Activated CD4-positive, alpha-beta T cell treated with anti-CD3 and anti-CD28 coated beads, Interleukin-2, amount 10 ng/mL, durations not matched to agents 24 days and 14 days (primary cell): ENCODE measurements around the gene RARB. TPM values are rescaled to one million over a fixed set of nuclear protein-coding genes. Genes with fewer than 3 reads are reported as not detected.

Experiments
- DNase-seq: peaks from one replicate; pipeline ENCODE4 v3.0.0; 2022
- H3K27ac Mint-ChIP-seq: one replicate; pipeline ENCODE4 v1.8.0; 2022; ENCODE audit warnings: mild to moderate bottlenecking, mixed read lengths
- H3K27me3 Mint-ChIP-seq: one replicate; pipeline ENCODE4 v1.8.0; 2022; ENCODE audit warnings: mixed read lengths
- H3K36me3 Mint-ChIP-seq: one replicate; pipeline ENCODE4 v1.8.0; 2022; ENCODE audit warnings: low read depth, mild to moderate bottlenecking, mixed read lengths
- H3K4me1 Mint-ChIP-seq: one replicate; pipeline ENCODE4 v1.8.0; 2021; ENCODE audit warnings: mixed read lengths
- H3K4me3 Mint-ChIP-seq: one replicate; pipeline ENCODE4 v1.8.0; 2022; ENCODE audit warnings: mild to moderate bottlenecking, moderate library complexity, mixed read lengths
- H3K9me3 Mint-ChIP-seq: one replicate; pipeline ENCODE4 v1.8.0; 2021; ENCODE audit warnings: mixed read lengths
- intact Hi-C: fragments of 100-400 bp; cut with micrococcal nuclease; formaldehyde crosslinking; loops from one replicate; pipeline ENCODE4 v1.15.1; 2023
- total RNA-seq: library from RNA; stranded (reverse); gene quantifications from 2 replicates; pipeline ENCODE4 v1.2.3, GENCODE V29; 2022

RARB gene
- total RNA-seq, 1 donor from 2014 or later, result not detected

DNA sequence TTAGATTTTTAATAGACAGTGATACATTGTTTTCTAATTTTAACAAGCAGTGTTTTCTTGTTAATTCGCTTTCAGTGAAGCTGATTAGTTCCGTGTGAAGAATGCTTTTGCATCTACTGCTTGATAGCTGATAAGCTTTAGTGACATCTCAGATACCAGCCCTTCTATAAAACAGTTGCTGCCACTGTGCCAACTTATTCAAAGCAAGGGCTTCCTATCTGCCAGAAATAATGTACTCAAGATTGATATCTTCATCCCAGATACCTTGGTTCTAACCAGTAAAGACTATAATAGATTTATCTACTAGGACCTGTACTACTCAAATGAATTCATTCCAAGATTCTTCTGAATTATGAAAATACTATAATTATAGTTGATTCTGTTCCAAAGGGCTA lies 30.4 kb downstream of the RARB start:
- Mint-ChIP-seq H3K27me3 (peaks cover 2% of the 10 kb centered on the region), H3K9me3 (no peaks in the 10 kb centered on the region), H3K4me3 (no peak overlapping the region), H3K36me3 (no peaks in the 10 kb centered on the region), H3K4me1 (peaks cover 2% of the 10 kb centered on the region), H3K27ac (no peak overlapping the region)
- intact Hi-C loops, result no loop called here
- no peak for DNase-seq

DNA sequence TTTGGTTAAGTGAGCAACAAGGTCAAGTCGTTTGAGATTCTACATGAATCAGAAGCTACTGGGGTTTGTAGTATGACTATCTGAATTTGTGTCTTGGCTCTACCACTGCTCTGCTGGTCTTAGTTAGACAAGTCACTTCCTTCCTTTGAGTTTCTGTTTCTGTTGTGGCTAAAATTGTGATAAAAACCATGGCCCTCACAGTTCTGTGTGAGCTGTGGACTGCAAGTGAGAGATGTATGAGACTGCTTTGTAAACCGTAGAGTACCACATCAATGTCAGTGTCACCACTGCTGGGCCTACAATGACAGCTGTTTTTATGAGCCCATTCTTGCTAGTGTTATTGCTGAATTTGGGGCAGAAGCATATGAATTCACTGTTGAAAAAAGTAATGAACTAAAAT lies 32.7 kb downstream of the RARB start:
- H3K9me3 Mint-ChIP-seq, result no peaks in the 10 kb centered on the region
- H3K36me3 Mint-ChIP-seq, result no peaks in the 10 kb centered on the region
- peaks cover 2% of the 10 kb centered on the region for H3K4me1 Mint-ChIP-seq
- DNase-seq, result peak; percentile 54
- intact Hi-C loops, result loop anchor here (10.0 kb wide), 1 partner anchor 926 kb away; no protein-coding TSS in a partner anchor
- H3K27me3 Mint-ChIP-seq, result peaks cover 2% of the 10 kb centered on the region
- no peak overlapping the region for H3K4me3 Mint-ChIP-seq
- H3K27ac Mint-ChIP-seq, result no peak overlapping the region

DNA sequence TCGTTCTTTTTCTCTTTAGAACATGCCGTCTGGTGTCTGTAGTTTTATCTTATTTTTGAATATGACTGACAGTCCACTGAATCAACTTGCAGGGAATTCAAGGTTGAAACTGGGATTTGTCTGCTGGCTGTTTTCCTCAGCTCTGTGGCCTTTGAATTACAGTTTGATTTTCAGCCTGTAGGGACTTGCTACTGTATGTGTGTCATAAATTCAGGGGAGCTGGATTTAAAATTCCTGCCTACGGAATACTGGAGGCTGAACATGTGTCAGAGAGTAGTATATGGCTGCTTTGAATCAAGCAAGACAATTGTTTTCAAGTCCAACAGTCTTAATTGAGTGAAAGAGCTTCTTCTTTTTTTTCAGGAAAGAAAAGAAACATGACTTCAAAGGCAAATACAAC lies 33.9 kb downstream of the RARB start:
- H3K4me1 Mint-ChIP-seq, result peaks cover 2% of the 10 kb centered on the region
- H3K4me3 Mint-ChIP-seq, result no peak overlapping the region
- no peaks in the 10 kb centered on the region for H3K36me3 Mint-ChIP-seq
- intact Hi-C loops, result loop anchor here (10.0 kb wide), 1 partner anchor 927 kb away; no protein-coding TSS in a partner anchor
- H3K9me3 Mint-ChIP-seq, result no peaks in the 10 kb centered on the region
- no peak for DNase-seq
- H3K27ac Mint-ChIP-seq, result no peak overlapping the region
- H3K27me3 Mint-ChIP-seq, result peaks cover 2% of the 10 kb centered on the region

DNA sequence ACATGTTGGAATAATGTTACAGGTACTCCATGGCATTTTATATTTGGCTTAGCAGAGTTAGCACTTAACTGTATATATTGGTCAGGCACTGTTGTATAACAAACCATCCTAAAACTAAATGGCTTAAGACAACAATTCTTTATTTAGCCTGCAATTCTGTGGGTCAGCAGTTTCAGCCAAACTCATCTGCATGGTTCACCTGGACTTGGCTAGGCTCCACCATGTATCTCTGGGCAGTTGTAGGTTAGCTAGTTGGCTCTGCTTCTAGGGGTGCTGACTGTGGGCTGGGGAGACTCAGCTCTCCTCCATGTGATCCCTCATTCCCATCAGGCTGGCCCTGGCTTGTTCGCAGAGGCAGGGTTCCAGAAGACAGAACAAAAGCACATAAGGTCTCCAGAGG lies 34.4 kb downstream of the RARB start:
- Mint-ChIP-seq H3K9me3 (no peaks in the 10 kb centered on the region), H3K27ac (no peak overlapping the region), H3K36me3 (no peaks in the 10 kb centered on the region), H3K4me1 (peaks cover 2% of the 10 kb centered on the region), H3K27me3 (peaks cover 2% of the 10 kb centered on the region), H3K4me3 (no peak overlapping the region)
- intact Hi-C loops, result loop anchor here (10.0 kb wide), 1 partner anchor 928 kb away; no protein-coding TSS in a partner anchor
- no peak for DNase-seq

DNA sequence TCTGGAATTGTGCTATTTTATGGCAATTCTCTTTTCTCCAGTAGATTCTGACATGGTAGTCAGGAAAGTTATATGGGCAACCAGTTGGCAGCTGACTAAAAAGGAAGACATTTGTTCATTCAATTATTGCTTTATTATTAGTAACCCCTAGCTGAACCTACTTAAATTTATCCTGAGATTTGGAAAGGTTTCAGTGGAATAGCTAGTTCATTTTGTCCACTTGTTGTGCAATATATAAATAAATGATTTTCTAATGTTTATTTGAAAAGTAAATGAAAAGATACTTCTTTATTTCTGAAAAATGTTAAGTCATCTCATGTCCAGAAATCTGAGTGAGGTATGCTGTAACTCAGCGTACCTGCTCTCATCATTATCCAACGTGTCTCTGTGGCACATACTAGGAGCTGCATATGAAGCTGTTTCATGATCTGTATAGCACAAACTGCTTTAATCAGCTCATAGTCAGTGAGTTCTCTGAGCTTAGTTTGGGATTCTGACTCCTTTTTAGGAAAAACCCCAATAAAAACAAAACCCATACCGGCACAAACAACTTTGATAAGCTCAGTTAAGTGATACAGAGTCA lies 35.9 kb downstream of the RARB start:
- Mint-ChIP-seq H3K4me3 (no peak overlapping the region), H3K9me3 (no peaks in the 10 kb centered on the region), H3K27ac (no peak overlapping the region), H3K36me3 (no peaks in the 10 kb centered on the region), H3K27me3 (peaks cover 2% of the 10 kb centered on the region), H3K4me1 (peaks cover 2% of the 10 kb centered on the region)
- DNase-seq, result no peak
- intact Hi-C loops, result loop anchor here (10.0 kb wide), 1 partner anchor 929 kb away; no protein-coding TSS in a partner anchor

DNA sequence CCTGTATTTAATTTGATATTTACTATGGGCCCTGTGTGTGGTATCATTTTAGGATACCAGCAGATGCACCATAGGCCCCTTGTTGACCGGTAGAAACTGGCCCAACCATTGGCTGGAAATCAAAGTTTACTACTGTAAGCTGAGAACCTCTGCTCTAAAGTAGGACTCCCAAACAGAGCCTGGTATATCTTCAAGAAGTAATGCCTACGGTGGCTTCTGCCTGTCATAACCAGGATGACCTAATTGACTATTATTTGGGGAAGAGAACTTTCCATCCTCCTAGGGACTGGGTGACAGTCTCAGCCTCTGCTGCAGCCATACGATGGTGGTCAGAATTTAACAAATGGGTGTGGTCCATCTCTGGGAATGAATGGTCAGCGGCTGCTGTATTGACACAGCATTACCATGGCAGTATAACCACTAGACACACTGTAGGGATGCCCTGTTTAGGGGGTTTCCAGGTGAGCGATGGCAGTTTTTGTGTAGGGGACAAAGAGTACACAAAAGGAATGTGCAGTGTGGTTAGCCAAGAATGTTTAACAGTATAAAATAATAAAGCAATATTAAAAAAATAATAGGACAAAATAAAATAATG lies 37.3 kb downstream of the RARB start:
- Mint-ChIP-seq H3K9me3 (no peaks in the 10 kb centered on the region), H3K27ac (no peak overlapping the region), H3K36me3 (no peaks in the 10 kb centered on the region), H3K27me3 (no peaks in the 10 kb centered on the region), H3K4me3 (no peak overlapping the region), H3K4me1 (peaks cover 2% of the 10 kb centered on the region)
- DNase-seq, result no peak
- intact Hi-C loops, result loop anchor here (10.0 kb wide), 1 partner anchor 931 kb away; no protein-coding TSS in a partner anchor

DNA sequence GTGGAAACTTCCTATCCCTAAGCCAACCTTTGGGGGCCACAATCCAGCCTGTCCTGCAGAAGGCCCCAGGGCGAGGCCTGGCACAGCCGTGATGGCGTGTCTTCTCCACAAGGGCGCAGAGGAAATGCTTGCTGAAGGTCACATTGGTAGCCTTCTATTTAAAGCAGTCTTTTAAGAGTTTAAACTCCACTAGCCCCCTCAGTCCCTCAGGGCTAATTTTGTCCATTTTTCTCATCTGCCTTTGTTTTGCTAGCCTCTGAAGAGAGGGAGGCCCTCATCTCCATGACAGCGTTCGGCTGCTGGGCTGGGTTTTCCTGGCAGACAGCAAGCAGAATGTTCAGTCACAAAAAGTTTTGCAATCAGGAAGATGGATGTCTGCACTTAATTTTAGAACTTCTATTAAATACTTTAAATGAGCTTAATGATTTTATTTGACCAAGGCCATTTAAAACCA lies 40.8 kb downstream of the RARB start:
- no peak overlapping the region for H3K27ac Mint-ChIP-seq
- H3K9me3 Mint-ChIP-seq, result no peaks in the 10 kb centered on the region
- no peaks in the 10 kb centered on the region for H3K4me1 Mint-ChIP-seq
- intact Hi-C loops, result loop anchor here (10.0 kb wide), 1 partner anchor 934 kb away; no protein-coding TSS in a partner anchor
- no peaks in the 10 kb centered on the region for H3K27me3 Mint-ChIP-seq
- no peaks in the 10 kb centered on the region for H3K36me3 Mint-ChIP-seq
- H3K4me3 Mint-ChIP-seq, result no peak overlapping the region
- DNase-seq, result no peak

DNA sequence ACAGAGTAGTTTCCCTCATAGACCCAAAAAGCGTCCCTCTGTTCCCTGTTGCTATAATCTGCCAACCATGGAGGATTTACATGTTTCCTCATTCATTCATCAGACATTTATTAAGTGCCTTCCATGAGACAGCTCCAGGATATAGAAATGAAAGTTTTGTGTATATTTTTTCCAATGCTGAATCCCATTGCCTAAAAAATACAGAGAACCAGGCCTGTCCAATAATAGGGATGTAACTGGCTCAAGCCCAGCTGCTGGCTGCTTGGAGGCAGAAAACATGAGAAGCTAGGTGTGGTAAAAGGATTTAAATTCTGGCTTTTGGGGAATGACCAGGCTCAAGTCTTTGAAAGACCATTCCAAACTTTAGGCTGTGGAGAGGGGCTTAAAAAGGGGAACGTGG lies 41.5 kb downstream of the RARB start:
- Mint-ChIP-seq H3K9me3 (no peaks in the 10 kb centered on the region), H3K4me1 (no peaks in the 10 kb centered on the region), H3K27me3 (no peaks in the 10 kb centered on the region), H3K4me3 (no peak overlapping the region), H3K27ac (no peak overlapping the region), H3K36me3 (no peaks in the 10 kb centered on the region)
- no peak for DNase-seq
- intact Hi-C loops, result loop anchor here (10.0 kb wide), 1 partner anchor 935 kb away; no protein-coding TSS in a partner anchor

DNA sequence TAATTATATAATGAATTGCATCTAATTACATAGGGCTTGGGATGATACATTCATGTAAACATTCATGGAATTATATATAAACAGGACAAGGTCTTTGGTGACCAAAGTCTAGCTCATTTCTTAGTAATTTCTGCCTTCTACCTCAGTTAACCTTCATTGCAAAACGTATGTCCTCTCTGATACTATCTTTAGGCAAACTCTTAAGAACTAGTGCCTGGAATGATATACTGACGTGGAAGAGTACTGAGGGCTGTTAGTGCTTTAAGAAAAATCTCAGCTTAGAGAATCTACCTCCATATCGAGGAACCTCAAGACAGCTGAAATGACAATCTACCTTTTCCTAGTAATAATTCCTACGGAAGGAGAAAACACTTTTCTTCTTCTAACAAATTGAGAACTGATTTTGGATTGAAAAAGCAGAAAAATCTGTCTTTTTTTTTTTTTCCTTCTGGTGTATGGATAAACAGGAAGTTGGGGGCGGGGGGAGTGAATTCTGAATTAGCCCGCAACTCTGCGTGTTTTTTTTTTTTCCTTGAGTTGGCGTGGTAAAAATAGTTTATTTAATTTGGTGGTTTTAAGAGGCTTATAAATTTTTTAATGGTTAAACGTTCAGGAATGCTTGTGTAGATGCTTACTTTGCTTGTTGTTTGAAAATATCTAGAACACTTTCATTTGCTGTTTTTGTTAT lies 43.2 kb downstream of the RARB start:
- H3K36me3 Mint-ChIP-seq, result no peaks in the 10 kb centered on the region
- H3K9me3 Mint-ChIP-seq, result no peaks in the 10 kb centered on the region
- no peak overlapping the region for H3K27ac Mint-ChIP-seq
- H3K4me3 Mint-ChIP-seq, result no peak overlapping the region
- intact Hi-C loops, result no loop called here
- H3K27me3 Mint-ChIP-seq, result no peaks in the 10 kb centered on the region
- H3K4me1 Mint-ChIP-seq, result no peaks in the 10 kb centered on the region
- DNase-seq, result no peak

DNA sequence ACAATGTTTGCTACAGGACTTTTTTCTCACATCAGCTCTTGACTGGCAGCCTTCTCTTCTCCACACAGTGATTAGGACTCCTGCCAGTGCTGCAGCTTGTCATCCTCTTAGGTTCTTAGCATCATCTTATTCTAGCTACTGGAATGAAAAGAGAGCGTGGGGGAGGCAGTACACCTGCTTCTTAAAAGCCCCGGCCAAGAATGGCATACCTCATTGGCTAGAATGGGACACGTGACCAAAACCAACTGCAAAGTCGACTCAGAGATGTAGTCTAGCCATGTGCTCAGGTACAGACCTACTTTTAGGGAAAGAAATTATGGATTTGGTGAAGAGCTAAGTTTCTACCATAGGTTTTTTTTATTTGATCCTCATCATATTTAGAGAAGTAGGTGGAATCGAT lies 44.1 kb downstream of the RARB start:
- intact Hi-C loops, result no loop called here
- DNase-seq, result no peak
- H3K9me3 Mint-ChIP-seq, result no peaks in the 10 kb centered on the region
- H3K27me3 Mint-ChIP-seq, result no peaks in the 10 kb centered on the region
- no peaks in the 10 kb centered on the region for H3K36me3 Mint-ChIP-seq
- no peaks in the 10 kb centered on the region for H3K4me1 Mint-ChIP-seq
- H3K27ac Mint-ChIP-seq, result no peak overlapping the region
- H3K4me3 Mint-ChIP-seq, result no peak overlapping the region

DNA sequence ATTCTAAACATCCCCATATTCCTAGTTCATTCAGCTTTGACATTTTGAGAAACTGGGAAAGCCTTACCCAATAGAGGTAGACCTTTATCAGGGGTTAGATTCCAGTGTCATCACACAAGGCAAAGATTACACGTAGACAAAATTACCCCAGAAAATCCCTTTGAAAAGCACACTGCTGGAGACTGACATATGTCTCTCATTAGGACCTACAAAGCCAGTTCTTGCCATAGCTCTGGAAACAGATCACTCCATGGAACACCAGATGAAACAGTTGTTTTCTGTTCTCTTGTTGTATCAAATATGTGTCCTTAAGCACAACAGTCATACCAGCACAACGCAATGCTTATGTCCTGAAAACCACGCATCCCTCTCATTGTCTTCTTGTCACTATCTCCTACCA lies 44.7 kb downstream of the RARB start:
- no peaks in the 10 kb centered on the region for H3K4me1 Mint-ChIP-seq
- H3K27me3 Mint-ChIP-seq, result no peaks in the 10 kb centered on the region
- H3K9me3 Mint-ChIP-seq, result no peaks in the 10 kb centered on the region
- no peak overlapping the region for H3K27ac Mint-ChIP-seq
- intact Hi-C loops, result no loop called here
- no peak overlapping the region for H3K4me3 Mint-ChIP-seq
- DNase-seq, result no peak
- no peaks in the 10 kb centered on the region for H3K36me3 Mint-ChIP-seq

DNA sequence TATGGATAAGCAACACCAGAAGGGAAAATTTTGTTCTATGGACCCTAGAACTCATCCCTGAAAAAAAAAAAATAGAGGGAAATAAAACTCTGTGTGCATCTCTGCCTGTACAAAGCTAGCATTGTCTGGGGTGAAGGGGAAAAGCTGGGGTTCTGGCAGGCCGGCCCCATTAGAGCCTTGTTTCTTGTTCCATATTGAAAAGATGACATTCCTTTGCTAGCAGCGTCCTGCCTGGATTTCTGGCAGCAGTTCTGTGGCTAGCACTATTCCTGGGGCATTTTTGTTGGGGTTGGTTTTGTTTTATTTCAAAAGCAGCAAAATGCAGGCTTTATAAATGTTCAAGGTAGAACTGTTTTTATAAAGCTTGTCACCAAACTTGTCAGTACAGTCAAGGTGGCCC lies 45.2 kb downstream of the RARB start:
- Mint-ChIP-seq H3K4me1 (no peaks in the 10 kb centered on the region), H3K9me3 (no peaks in the 10 kb centered on the region), H3K27ac (no peak overlapping the region), H3K27me3 (no peaks in the 10 kb centered on the region), H3K4me3 (no peak overlapping the region), H3K36me3 (no peaks in the 10 kb centered on the region)
- no peak for DNase-seq
- intact Hi-C loops, result no loop called here

DNA sequence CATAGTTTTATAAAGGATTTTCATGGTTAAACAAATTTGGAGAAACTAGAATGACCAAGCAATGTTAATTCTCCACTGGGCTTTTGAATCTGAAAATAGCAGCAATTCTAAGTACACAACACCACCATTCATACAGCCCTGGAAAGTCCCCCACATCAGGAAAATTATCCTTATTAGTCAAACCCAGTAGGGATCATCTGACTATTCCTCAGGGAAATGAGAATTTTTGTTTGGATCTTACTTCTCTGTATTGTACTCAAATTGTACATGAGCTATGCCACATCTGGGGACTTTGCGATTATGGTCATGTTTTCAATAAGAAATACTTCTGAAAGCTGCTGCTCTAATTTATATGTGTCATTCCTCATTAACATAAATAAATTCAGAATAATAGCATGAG lies 46.0 kb downstream of the RARB start:
- Mint-ChIP-seq H3K4me1 (no peaks in the 10 kb centered on the region), H3K27ac (no peak overlapping the region), H3K36me3 (no peaks in the 10 kb centered on the region), H3K9me3 (no peaks in the 10 kb centered on the region), H3K4me3 (no peak overlapping the region), H3K27me3 (no peaks in the 10 kb centered on the region)
- no peak for DNase-seq
- intact Hi-C loops, result no loop called here

DNA sequence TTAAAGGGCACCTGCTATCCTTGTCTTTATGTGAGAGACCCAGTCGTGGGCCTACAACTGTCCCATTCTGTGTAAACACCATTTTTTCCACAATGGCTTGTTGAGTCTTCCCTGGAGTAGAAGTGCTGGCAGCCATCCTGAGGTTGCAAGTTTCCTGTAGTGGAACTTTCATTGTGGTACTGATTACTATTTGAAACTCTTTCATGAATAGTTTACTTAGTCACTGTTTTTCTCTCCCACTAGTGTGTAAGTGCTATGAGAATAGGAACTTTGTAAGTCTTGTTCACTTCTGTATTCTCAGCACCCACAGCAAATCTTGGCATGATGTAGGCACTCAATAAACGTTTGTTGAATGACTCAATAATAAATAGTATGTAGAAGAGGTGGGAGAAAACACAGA lies 48.6 kb downstream of the RARB start:
- H3K27me3 Mint-ChIP-seq, result peaks cover 1% of the 10 kb centered on the region
- intact Hi-C loops, result no loop called here
- DNase-seq, result no peak
- no peaks in the 10 kb centered on the region for H3K9me3 Mint-ChIP-seq
- no peak overlapping the region for H3K27ac Mint-ChIP-seq
- no peak overlapping the region for H3K4me3 Mint-ChIP-seq
- no peaks in the 10 kb centered on the region for H3K36me3 Mint-ChIP-seq
- no peaks in the 10 kb centered on the region for H3K4me1 Mint-ChIP-seq
